Measurements from ENCODE around the gene ANXA5.

DNA sequence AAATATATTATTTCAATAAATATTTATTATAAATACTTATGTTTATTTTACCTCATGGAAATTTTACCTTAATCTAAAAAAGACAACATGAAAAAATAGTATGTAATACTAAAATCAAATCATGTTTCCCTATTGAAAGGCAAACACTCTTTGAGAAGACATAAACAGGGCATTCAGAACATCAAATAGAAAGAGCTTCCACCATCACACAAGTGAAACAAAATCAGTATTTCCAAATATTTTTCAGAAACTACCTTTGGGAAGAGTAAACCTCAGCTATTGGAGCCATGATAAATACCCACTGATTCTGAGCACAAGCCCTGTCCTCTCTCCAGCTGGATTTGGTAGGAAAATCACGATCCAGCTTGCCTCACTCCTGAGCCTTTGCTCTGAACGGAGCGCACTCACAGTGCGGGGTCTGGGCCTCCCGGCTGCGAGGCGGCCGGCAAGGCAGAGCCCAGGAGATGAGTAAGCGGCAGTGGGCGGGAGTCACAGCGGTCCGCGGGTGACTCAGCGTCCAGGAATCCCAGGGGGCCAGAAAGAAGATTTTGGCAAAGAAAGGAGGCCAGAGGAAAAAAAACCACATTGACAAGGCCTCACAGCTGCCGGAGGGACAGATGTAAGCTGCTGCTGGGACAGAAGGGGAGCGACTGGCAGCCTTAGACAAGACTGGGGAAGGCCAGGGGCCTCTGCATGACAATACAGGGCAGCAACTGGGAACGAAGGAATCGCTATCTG is 14.7 kb upstream of the ANXA5 start:
- TF ChIP-seq, protein P1, sequence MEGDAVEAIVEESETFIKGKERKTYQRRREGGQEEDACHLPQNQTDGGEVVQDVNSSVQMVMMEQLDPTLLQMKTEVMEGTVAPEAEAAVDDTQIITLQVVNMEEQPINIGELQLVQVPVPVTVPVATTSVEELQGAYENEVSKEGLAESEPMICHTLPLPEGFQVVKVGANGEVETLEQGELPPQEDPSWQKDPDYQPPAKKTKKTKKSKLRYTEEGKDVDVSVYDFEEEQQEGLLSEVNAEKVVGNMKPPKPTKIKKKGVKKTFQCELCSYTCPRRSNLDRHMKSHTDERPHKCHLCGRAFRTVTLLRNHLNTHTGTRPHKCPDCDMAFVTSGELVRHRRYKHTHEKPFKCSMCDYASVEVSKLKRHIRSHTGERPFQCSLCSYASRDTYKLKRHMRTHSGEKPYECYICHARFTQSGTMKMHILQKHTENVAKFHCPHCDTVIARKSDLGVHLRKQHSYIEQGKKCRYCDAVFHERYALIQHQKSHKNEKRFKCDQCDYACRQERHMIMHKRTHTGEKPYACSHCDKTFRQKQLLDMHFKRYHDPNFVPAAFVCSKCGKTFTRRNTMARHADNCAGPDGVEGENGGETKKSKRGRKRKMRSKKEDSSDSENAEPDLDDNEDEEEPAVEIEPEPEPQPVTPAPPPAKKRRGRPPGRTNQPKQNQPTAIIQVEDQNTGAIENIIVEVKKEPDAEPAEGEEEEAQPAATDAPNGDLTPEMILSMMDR (IDR thresholded peaks at IDR 0.05; ENCODE audit: low read length), result no peak
- no peak for TF ChIP-seq EZH2 (IDR thresholded peaks at IDR 0.05; ENCODE audit: borderline replicate concordance, low read length)

Measured in OCI-LY1 (cell line).